Astrocyte of the spinal cord (primary cell): ENCODE data around the gene IGFL3.

Source experiments
- DNase-seq: peaks from one replicate; pipeline ENCODE4 v3.0.0; 2011; ENCODE audit warnings: low read depth, low spot score
- H3K4me3 ChIP-seq: 2 replicates; pipeline ENCODE4 v1.5.1; 2011; ENCODE audit warnings: low read depth, mild to moderate bottlenecking, low read length, moderate library complexity
- in situ Hi-C: cut with HindIII; loops from 2 replicates; pipeline ENCODE4 v1.10.0; 2017; ENCODE audit warnings: low sequenced_read_pairs
- TF ChIP-seq, protein P1 (sequence below): IDR thresholded peaks from 2 replicates; pipeline ENCODE4 v1.5.1; 2012; ENCODE audit warnings: low read depth, mild to moderate bottlenecking, low read length, inconsistent platforms

IGFL3 gene

DNA sequence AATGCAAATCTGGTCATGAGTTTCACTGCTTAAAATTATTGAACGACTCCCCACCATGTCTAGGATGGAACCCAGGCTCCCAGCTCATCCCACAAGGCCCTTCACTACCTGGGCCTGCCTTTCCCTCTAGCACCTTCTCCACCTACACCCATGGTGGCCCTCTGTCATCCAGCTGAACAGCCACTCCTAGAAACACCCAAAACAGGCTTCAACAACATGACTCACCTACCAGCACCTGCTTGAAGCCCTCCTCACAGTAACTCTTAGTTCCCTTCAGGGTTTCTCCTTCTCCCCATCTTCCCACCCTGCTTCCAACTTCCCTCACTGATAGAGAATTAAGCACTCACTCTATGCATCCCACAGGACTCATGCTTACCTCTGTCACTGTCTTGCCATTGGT lies 16.9 kb upstream of the IGFL3 start:
- no peak overlapping the region for H3K4me3 ChIP-seq
- DNase-seq: no peak
- TF ChIP-seq, protein P1, sequence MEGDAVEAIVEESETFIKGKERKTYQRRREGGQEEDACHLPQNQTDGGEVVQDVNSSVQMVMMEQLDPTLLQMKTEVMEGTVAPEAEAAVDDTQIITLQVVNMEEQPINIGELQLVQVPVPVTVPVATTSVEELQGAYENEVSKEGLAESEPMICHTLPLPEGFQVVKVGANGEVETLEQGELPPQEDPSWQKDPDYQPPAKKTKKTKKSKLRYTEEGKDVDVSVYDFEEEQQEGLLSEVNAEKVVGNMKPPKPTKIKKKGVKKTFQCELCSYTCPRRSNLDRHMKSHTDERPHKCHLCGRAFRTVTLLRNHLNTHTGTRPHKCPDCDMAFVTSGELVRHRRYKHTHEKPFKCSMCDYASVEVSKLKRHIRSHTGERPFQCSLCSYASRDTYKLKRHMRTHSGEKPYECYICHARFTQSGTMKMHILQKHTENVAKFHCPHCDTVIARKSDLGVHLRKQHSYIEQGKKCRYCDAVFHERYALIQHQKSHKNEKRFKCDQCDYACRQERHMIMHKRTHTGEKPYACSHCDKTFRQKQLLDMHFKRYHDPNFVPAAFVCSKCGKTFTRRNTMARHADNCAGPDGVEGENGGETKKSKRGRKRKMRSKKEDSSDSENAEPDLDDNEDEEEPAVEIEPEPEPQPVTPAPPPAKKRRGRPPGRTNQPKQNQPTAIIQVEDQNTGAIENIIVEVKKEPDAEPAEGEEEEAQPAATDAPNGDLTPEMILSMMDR: no peak
- in situ Hi-C loops: no loop called here

DNA sequence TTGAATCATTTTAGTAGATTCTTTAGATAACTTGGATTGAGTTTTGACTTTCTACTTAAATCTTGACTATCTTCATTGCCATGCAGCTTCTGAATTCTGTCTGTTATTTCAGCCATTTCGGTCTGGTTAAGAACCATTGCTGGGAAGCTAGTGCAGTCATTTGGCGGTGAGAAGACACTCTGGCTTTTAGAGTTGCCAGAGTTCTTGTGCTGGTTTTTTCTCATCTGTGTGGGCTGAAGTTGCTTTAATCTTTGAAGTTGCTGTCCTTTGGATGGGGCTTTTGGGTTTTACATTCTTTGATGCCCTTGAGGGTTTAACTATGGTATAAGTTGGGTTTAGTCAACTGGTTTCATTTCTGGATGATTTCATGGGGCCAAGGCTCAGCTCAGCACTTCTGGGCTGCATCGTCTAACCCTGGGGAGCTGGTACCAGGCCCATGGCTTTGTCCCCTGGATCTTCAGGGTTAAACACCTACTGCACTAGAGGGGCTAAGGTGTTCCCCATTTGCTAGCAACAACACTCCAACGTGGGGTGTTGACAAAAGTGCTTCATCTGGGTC lies 13.5 kb upstream of the IGFL3 start:
- H3K4me3 ChIP-seq: no peak overlapping the region
- in situ Hi-C loops: no loop called here
- TF ChIP-seq, protein P1: no peak
- no peak for DNase-seq

DNA sequence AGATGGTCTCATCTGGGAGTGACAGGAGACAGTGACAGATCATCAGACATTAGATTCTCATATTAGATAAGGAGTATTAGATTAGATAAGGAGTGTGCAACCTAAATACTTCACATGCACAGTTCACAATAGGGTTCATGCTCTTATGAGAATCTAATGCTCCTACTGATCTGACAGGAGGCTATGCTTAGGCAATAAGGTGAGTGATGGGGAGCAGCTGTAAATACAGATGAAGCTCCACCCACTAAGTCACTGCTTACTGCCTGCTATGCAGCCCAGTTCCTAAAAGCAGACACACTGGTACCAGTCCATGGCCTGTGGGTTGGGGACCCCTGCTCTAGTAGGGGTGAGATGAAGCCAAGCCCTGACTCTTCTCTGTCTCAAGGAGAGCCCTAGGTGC lies 10.0 kb upstream of the IGFL3 start:
- H3K4me3 ChIP-seq: no peak overlapping the region
- TF ChIP-seq, protein P1: no peak
- DNase-seq: peak; percentile 15
- in situ Hi-C loops: no loop called here

DNA sequence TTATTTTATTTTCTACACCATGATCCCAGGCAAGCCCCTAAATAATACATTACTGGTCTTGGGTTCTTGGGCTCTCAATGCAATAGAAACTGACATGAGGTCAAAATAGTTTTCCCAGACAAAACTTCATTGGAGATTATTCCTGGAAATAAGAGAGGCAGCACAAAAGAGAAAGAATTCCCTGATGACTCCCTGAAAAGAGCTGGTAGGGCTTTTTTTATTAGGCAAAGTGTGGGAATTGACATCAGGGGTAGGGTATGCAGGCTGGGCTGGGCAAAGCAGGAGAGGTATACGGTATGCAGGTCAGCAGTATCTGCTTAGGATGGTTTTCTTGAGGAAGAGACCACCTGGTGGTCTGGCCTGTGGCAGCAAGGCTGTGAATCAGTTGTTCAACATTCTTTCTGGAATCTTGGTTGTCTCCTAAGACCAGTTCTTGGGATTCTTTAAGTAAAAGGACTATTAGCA lies 9.3 kb upstream of the IGFL3 start:
- DNase-seq: peak; percentile 22
- TF ChIP-seq, protein P1: no peak
- H3K4me3 ChIP-seq: no peak overlapping the region
- in situ Hi-C loops: no loop called here

DNA sequence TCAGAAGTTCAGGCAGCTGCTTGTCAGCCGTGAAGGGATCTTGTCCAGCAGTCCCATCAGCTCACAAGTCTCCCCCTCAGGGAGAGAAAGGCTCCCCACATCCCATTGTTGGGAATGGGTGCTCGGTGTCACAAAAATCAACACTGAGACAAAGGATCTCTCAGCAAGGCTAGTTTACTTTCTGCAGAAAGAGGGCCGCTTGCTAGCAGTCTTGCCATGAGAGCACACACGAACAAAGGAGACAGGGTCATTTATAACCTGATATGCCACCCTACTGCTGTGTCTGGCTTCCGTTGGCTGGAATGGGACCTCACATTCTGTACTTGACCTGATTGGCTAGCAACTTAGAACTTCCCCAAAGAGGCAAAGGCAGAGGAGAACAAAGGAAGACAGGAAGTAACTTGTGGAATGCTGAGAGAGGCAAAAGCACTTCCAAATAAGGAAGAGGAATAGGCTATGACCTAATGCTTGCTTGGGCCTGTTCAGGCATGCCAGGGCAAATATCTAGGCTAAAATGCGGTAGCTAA lies 8.7 kb upstream of the IGFL3 start:
- in situ Hi-C loops: no loop called here
- peak; percentile 97 for DNase-seq
- TF ChIP-seq, protein P1: no peak
- H3K4me3 ChIP-seq: peak overlapping the region; percentile 41

DNA sequence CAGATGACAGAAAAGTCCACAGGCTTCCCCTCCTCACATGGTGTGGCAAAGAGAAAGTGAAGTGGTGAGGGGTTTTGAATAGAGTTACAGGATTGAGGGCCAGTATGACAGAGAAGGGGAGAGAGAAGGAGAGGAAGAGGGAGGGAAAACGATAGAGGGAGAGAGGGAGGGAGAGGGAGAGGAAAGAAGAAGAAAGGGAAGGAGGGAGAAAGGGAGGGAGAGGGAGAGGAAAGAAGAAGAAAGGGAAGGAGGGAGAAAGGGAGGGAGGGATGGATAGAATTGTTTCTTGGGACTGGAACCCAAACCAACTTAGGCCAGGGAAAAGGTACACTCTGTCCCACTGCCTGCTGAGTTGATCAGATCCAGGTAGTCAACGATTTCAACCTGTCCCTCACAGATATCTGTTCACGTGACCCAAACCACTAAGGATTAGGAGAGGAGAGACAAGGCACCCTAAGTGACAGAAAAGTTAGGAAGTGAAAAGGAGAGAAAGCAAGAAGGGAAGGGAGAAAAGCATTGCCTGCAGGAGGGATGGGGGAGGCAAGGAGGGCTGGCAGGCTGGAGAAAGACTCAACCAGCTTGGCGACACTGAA lies 8.1 kb upstream of the IGFL3 start:
- no peak for DNase-seq
- TF ChIP-seq, protein P1: no peak
- peak overlapping the region; percentile 41 for H3K4me3 ChIP-seq
- in situ Hi-C loops: no loop called here
